HCT116 (cell line): ENCODE results near the gene SPEN. TPM values are rescaled to one million over a fixed set of nuclear protein-coding genes. Genes with fewer than 3 reads are reported as not detected.

Source experiments
- ATAC-seq: fragments of 200-7000 bp; cut with Tn5 transposase; 2 replicates; pipeline ENCODE4 v1.9.1; 2020; ENCODE audit warnings: mild to moderate bottlenecking, moderate library complexity
- BruUV-seq: library from RNA; stranded (reverse); fragments of 400-500 nt; replicated peaks from 2 replicates; lab custom pipeline; 2021; lab: Mats Ljungman, UMichigan
- CTCF ChIA-PET: fragments of 300-600 bp; sonication (Branson Sonifier 250); formaldehyde crosslinking; loops from one replicate; lab custom pipeline; 2021; ENCODE audit warnings: antibody characterized with exemption; lab: Charles Lee
- POLR2A ChIA-PET: fragments of 300-600, 350-600 bp; sonication (Branson Sonifier 250); formaldehyde crosslinking; loops from one replicate; lab custom pipeline; 2021; ENCODE audit warnings: antibody characterized with exemption; lab: Charles Lee
- RAD21 ChIA-PET, 2 experiments: fragments of 300-600 bp; sonication (Branson Sonifier 250); formaldehyde crosslinking; loops; one replicate each; lab custom pipeline; 2023; ENCODE audit warnings: low total read pairs in 2 of 2; ENCODE audit not compliant: uncharacterized antibody in 2 of 2, unreplicated experiment in 2 of 2, low non-redundant PET in 1 of 2; lab: Charles Lee
- DNase-seq: peaks from one replicate; pipeline ENCODE4 v3.0.0-alpha.2; 2010; ENCODE audit warnings: low read depth, low spot score
- H2AFZ ChIP-seq: fragments of 200-600 bp; shearing (Covaris generic), sonication (generic); 2 replicates; pipeline ENCODE4 v1.6.1; 2017; ENCODE audit warnings: low read depth, mixed run types, mixed read lengths, antibody characterized with exemption, low read length; ENCODE audit not compliant: poor library complexity, severe bottlenecking
- H3K27ac ChIP-seq: 2 replicates; pipeline ENCODE4 v1.5.1; 2012; ENCODE audit warnings: low read depth, low read length
- H3K27me3 ChIP-seq: fragments of 200-600 bp; sonication (generic); 2 replicates; pipeline ENCODE4 v1.6.1; 2016; ENCODE audit warnings: mixed run types, low read length, mixed read lengths; ENCODE audit not compliant: insufficient read depth
- H3K36me3 ChIP-seq, 2 experiments: fragments of 200-500 bp in 1 of 2; fragments of 200-600 bp in 1 of 2; sonication (Bioruptor generic) in 1 of 2; sonication (generic) in 1 of 2; 2 replicates each; pipeline versions ENCODE4 v1.5.1 to v1.6.1; 2014 to 2016; ENCODE audit warnings: low read length in 2 of 2, inconsistent platforms in 1 of 2, mixed read lengths in 1 of 2, mixed run types in 1 of 2; ENCODE audit not compliant: insufficient read depth in 2 of 2, control insufficient read depth in 1 of 2
- H3K4me1 ChIP-seq, 2 experiments: fragments of 200-600 bp in 1 of 2; sonication (generic) in 1 of 2; 2 replicates each; pipeline versions ENCODE4 v1.5.1 to v1.6.1; 2012 to 2017; ENCODE audit warnings: low read length in 2 of 2, inconsistent platforms in 1 of 2, mild to moderate bottlenecking in 1 of 2, mixed read lengths in 1 of 2, mixed run types in 1 of 2, moderate library complexity in 1 of 2; ENCODE audit not compliant: insufficient read depth in 2 of 2, control insufficient read depth in 1 of 2
- H3K4me2 ChIP-seq: fragments of 200-600 bp; sonication (generic); 2 replicates; pipeline ENCODE4 v1.6.1; 2017; ENCODE audit warnings: mixed run types, low read length, mixed read lengths
- H3K4me3 ChIP-seq, 2 experiments: fragments of 200-600 bp in 1 of 2; sonication (generic) in 1 of 2; replicated peaks in 1 of 2; 2 replicates each; pipeline ENCODE4 v1.5.1; 2011 to 2016; ENCODE audit warnings: low read length in 2 of 2, control low read depth in 1 of 2, low read depth in 1 of 2, mild to moderate bottlenecking in 1 of 2, mixed read lengths in 1 of 2, mixed run types in 1 of 2
- H3K79me2 ChIP-seq: fragments of 200-600 bp; sonication (generic); 2 replicates; pipeline ENCODE4 v1.6.1; 2017; ENCODE audit warnings: mild to moderate bottlenecking, mixed run types, low read length, moderate library complexity, mixed read lengths; ENCODE audit not compliant: insufficient read depth
- H3K9ac ChIP-seq: fragments of 200-600 bp; sonication (generic); 2 replicates; pipeline ENCODE4 v1.6.1; 2016; ENCODE audit warnings: low read length, mixed read lengths
- H3K9me2 ChIP-seq: fragments of 200-600 bp; sonication (generic), shearing (Covaris generic); 2 replicates; pipeline ENCODE4 v1.6.1; 2017; ENCODE audit warnings: mixed run types, mild to moderate bottlenecking, moderate library complexity; ENCODE audit not compliant: insufficient read depth
- H3K9me3 ChIP-seq, 2 experiments: fragments of 200-500 bp in 1 of 2; fragments of 200-600 bp in 1 of 2; sonication (Bioruptor generic) in 1 of 2; sonication (generic) in 1 of 2; 2 replicates each; pipeline ENCODE4 v1.6.1; 2014 to 2017; ENCODE audit warnings: low read length in 2 of 2, mixed read lengths in 2 of 2, inconsistent platforms in 1 of 2, low read depth in 1 of 2, mild to moderate bottlenecking in 1 of 2, mixed run types in 1 of 2, moderate library complexity in 1 of 2; ENCODE audit not compliant: control insufficient read depth in 1 of 2, insufficient read depth in 1 of 2
- H4K20me1 ChIP-seq: fragments of 200-600 bp; sonication (generic), shearing (Covaris generic); 2 replicates; pipeline ENCODE4 v1.6.1; 2017; ENCODE audit warnings: mixed run types, mild to moderate bottlenecking, moderate library complexity; ENCODE audit not compliant: insufficient read depth
- CBX3 ChIP-seq: IDR thresholded peaks from 2 replicates; pipeline ENCODE4 v1.6.1; 2012; ENCODE audit warnings: low read depth
- CEBPB ChIP-seq: IDR thresholded peaks from 2 replicates; pipeline ENCODE4 v1.6.1; 2012; ENCODE audit warnings: low read depth
- EGR1 ChIP-seq: IDR thresholded peaks from 2 replicates; pipeline ENCODE4 v1.6.1; 2012; ENCODE audit warnings: low read depth
- EZH2 ChIP-seq: fragments of 200-600 bp; sonication (generic); IDR thresholded peaks from 2 replicates; pipeline ENCODE4 v1.6.1; 2017; ENCODE audit warnings: antibody characterized with exemption, mixed run types
- EZH2phosphoT487 ChIP-seq: fragments of 200-600 bp; IDR thresholded peaks from 2 replicates; pipeline ENCODE4 v1.6.1; 2018; ENCODE audit warnings: antibody characterized with exemption, borderline replicate concordance
- FOSL1 ChIP-seq: IDR thresholded peaks from 2 replicates; pipeline ENCODE4 v1.6.1; 2012; ENCODE audit warnings: low read depth
- JUND ChIP-seq: IDR thresholded peaks from 2 replicates; pipeline ENCODE4 v1.6.1; 2012
- POLR2A ChIP-seq: IDR thresholded peaks from 2 replicates; pipeline ENCODE4 v1.7.0; 2011; ENCODE audit warnings: borderline replicate concordance; ENCODE audit not compliant: insufficient read depth, insufficient read length; ENCODE audit errors: extremely low read depth
- POLR2AphosphoS5 ChIP-seq: IDR thresholded peaks from 2 replicates; pipeline ENCODE4 v1.6.1; 2011; ENCODE audit warnings: mild to moderate bottlenecking, low read depth, low read length, moderate library complexity
- SRF ChIP-seq: IDR thresholded peaks from 2 replicates; pipeline ENCODE4 v1.6.1; 2012; ENCODE audit warnings: low read depth
- TCF7L2 ChIP-seq: IDR thresholded peaks from 2 replicates; pipeline ENCODE4 v1.7.0; 2011; ENCODE audit warnings: borderline replicate concordance, inconsistent platforms; ENCODE audit not compliant: insufficient read depth, insufficient read length; ENCODE audit errors: extremely low read depth
- ZFX ChIP-seq: fragments of 450-650 bp; IDR thresholded peaks from 2 replicates; pipeline ENCODE4 v1.6.1; 2017
- ZNF274 ChIP-seq: fragments of 200-500 bp; sonication (Bioruptor generic); IDR thresholded peaks from 2 replicates; pipeline ENCODE4 v1.6.1; 2014; ENCODE audit warnings: mild to moderate bottlenecking, low read depth, low read length, inconsistent platforms
- intact Hi-C: fragments of 100-400 bp; cut with micrococcal nuclease; formaldehyde crosslinking; loops from 2 replicates; pipeline ENCODE4 v1.10.0; 2022
- total RNA-seq: library from RNA; stranded (reverse); gene quantifications from one replicate; pipeline ENCODE4 v1.2.1, GENCODE V29; 2021; ENCODE audit not compliant: unreplicated experiment
- TF ChIP-seq, protein P1 (sequence below): IDR thresholded peaks from 2 replicates; pipeline ENCODE4 v1.6.1; 2012
- TF ChIP-seq, protein P2 (sequence below), 3 experiments: fragments of 200-600 bp in 1 of 3; sonication (generic) in 1 of 3; IDR thresholded peaks in 2 of 3; conservative IDR thresholded peaks in 1 of 3; 2 replicates each; pipeline ENCODE4 v1.5.1; 2012 to 2017; ENCODE audit warnings: low read depth in 2 of 3, low read length in 2 of 3, antibody characterized with exemption in 1 of 3, borderline replicate concordance in 1 of 3, control low read depth in 1 of 3, mild to moderate bottlenecking in 1 of 3, mixed read lengths in 1 of 3, mixed run types in 1 of 3, moderate library complexity in 1 of 3; ENCODE audit not compliant: insufficient read depth in 1 of 3
- TF ChIP-seq, protein P3 (sequence below): IDR thresholded peaks from 2 replicates; pipeline ENCODE4 v1.6.1; 2012; ENCODE audit warnings: low read depth
- TF ChIP-seq, protein P4 (sequence below): IDR thresholded peaks from 2 replicates; pipeline ENCODE4 v1.6.1; 2011; ENCODE audit warnings: mild to moderate bottlenecking, low read length, moderate library complexity; ENCODE audit not compliant: insufficient replicate concordance; ENCODE audit errors: extremely low read depth
- TF ChIP-seq, protein P5 (sequence below): IDR thresholded peaks from 2 replicates; pipeline ENCODE4 v1.6.1; 2012

Gene SPEN
- total RNA-seq, 1 experiment from 2014 or later: 58.6 TPM

DNA sequence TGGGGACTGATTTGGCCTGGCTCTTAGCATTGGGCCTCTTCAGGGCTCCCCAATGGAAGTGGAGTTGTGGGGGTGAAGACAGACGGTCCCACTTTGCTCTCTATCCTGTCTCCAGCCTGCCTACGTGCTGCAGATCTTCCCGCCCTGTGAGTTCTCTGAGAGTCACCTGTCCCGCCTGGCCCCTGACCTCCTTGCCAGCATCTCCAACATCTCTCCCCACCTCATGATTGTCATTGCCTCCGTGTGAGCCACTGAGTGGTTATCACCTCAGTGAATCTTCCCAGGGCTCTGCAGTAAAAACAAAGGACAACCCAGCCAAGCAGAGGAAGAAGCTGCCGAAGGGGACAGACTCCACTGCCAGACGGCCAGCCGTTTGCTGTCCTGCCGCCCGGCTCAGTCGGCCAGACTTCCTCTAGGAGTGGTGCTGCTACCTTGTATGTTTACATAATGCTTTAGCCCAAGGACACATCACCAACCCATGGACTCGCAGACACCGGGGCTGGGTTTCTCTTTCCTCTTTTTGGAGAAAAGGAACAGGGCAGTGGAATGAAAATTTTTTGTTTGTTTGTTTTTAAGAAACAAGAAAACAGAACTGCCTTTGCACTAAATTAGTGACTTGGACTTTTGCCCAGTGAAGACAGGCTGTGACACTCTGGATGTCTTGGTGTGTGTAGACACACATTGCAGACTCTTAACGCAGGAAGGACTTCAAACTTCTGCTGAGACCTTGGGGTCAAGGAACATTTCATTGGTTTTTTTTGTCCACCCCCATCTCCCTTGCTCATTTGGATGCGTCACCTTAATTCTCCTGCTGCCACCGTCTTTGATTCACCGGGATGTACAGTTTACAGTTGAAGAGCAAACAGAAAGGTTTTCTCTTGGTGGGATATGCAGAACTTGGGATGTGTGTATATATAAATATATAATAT lies 91.9 kb downstream of the SPEN start:
- Histone ChIP-seq H3K9ac (no peak overlapping the region), H3K79me2 (peaks cover 6% of the 10 kb centered on the region; the same call in 1 of the 2 replicates), H3K4me2 (no peak overlapping the region), H3K9me3 (no peaks in the 10 kb centered on the region), H3K36me3 (peaks cover 30 to 48% of the 10 kb centered on the region in 2 experiments), H3K9me2 (no peaks in the 10 kb centered on the region), H3K4me1 (no peaks in the 10 kb centered on the region), H3K4me3 (no peak overlapping the region), H2AFZ (no peak overlapping the region), H4K20me1 (no peaks in the 10 kb centered on the region), H3K27ac (no peak overlapping the region), H3K27me3 (no peaks in the 10 kb centered on the region)
- DNase-seq: no peak
- TF ChIP-seq, protein P1, sequence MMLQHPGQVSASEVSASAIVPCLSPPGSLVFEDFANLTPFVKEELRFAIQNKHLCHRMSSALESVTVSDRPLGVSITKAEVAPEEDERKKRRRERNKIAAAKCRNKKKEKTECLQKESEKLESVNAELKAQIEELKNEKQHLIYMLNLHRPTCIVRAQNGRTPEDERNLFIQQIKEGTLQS: no peak
- no peak for TF ChIP-seq EZH2phosphoT487
- no peak for TF ChIP-seq EGR1
- TF ChIP-seq CEBPB: no peak
- TF ChIP-seq, protein P2, sequence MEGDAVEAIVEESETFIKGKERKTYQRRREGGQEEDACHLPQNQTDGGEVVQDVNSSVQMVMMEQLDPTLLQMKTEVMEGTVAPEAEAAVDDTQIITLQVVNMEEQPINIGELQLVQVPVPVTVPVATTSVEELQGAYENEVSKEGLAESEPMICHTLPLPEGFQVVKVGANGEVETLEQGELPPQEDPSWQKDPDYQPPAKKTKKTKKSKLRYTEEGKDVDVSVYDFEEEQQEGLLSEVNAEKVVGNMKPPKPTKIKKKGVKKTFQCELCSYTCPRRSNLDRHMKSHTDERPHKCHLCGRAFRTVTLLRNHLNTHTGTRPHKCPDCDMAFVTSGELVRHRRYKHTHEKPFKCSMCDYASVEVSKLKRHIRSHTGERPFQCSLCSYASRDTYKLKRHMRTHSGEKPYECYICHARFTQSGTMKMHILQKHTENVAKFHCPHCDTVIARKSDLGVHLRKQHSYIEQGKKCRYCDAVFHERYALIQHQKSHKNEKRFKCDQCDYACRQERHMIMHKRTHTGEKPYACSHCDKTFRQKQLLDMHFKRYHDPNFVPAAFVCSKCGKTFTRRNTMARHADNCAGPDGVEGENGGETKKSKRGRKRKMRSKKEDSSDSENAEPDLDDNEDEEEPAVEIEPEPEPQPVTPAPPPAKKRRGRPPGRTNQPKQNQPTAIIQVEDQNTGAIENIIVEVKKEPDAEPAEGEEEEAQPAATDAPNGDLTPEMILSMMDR (IDR thresholded peaks at IDR 0.05 in 2 of 3, conservative IDR thresholded peaks at IDR 0.05 in 1 of 3; ENCODE audit: borderline replicate concordance in 1 of 3, insufficient read depth in 1 of 3, low read depth in 2 of 3, low read length in 2 of 3): no peak
- TF ChIP-seq JUND: no peak
- no peak for TF ChIP-seq POLR2A
- no peak for TF ChIP-seq TCF7L2
- TF ChIP-seq, protein P3, sequence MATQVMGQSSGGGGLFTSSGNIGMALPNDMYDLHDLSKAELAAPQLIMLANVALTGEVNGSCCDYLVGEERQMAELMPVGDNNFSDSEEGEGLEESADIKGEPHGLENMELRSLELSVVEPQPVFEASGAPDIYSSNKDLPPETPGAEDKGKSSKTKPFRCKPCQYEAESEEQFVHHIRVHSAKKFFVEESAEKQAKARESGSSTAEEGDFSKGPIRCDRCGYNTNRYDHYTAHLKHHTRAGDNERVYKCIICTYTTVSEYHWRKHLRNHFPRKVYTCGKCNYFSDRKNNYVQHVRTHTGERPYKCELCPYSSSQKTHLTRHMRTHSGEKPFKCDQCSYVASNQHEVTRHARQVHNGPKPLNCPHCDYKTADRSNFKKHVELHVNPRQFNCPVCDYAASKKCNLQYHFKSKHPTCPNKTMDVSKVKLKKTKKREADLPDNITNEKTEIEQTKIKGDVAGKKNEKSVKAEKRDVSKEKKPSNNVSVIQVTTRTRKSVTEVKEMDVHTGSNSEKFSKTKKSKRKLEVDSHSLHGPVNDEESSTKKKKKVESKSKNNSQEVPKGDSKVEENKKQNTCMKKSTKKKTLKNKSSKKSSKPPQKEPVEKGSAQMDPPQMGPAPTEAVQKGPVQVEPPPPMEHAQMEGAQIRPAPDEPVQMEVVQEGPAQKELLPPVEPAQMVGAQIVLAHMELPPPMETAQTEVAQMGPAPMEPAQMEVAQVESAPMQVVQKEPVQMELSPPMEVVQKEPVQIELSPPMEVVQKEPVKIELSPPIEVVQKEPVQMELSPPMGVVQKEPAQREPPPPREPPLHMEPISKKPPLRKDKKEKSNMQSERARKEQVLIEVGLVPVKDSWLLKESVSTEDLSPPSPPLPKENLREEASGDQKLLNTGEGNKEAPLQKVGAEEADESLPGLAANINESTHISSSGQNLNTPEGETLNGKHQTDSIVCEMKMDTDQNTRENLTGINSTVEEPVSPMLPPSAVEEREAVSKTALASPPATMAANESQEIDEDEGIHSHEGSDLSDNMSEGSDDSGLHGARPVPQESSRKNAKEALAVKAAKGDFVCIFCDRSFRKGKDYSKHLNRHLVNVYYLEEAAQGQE: no peak
- no peak for TF ChIP-seq CBX3
- no peak for TF ChIP-seq ZFX
- TF ChIP-seq ZNF274: no peak
- TF ChIP-seq FOSL1: no peak
- no peak for TF ChIP-seq SRF
- TF ChIP-seq POLR2AphosphoS5: no peak; the same call in 1 of the 2 replicates
- TF ChIP-seq, protein P4, sequence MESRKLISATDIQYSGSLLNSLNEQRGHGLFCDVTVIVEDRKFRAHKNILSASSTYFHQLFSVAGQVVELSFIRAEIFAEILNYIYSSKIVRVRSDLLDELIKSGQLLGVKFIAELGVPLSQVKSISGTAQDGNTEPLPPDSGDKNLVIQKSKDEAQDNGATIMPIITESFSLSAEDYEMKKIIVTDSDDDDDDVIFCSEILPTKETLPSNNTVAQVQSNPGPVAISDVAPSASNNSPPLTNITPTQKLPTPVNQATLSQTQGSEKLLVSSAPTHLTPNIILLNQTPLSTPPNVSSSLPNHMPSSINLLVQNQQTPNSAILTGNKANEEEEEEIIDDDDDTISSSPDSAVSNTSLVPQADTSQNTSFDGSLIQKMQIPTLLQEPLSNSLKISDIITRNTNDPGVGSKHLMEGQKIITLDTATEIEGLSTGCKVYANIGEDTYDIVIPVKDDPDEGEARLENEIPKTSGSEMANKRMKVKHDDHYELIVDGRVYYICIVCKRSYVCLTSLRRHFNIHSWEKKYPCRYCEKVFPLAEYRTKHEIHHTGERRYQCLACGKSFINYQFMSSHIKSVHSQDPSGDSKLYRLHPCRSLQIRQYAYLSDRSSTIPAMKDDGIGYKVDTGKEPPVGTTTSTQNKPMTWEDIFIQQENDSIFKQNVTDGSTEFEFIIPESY: no peak
- TF ChIP-seq, protein P5, sequence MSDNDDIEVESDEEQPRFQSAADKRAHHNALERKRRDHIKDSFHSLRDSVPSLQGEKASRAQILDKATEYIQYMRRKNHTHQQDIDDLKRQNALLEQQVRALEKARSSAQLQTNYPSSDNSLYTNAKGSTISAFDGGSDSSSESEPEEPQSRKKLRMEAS: no peak
- TF ChIP-seq EZH2: no peak
- RAD21 ChIA-PET: no interaction called here
- TSS peak; percentile 27 for BruUV-seq
- ATAC-seq: no peak
- intact Hi-C loops: no loop called here
- POLR2A ChIA-PET: no interaction called here
- CTCF ChIA-PET: no interaction called here
